ENCODE data around the gene VPS37C. TPM values are rescaled to one million over a fixed set of nuclear protein-coding genes. Genes with fewer than 3 reads are reported as not detected.

VPS37C gene
- total RNA-seq, 4 donors from 2014 or later = 19.6 to 27.6 (median 26.7) TPM

DNA sequence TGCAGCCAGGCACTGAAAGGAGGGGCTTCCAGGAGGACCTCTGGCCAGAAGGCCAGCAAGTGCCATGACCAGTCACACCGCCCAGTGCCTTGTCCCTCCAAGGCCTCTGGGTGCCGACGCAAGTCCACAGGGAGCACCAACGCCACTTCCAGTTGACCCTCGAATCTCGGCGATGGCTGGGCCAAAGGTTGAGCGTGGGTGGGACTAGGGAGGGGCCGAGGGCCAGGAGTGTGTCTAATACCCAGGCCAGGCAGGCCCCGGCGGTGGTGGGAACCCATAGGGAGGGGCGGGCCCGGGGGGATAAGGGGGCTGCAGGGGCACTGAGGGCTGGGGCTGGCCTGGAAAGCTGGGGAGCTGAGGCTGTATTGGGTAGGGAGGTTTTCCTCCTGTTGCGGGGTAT lies 29.6 kb downstream of the VPS37C start:
- intact Hi-C loops (cut with DNase I; ENCODE audit: low total_unique reads) = loop anchor here (5.0 to 10.0 kb wide), 2 partner anchors 51 to 287 kb away; partner anchors contain the start of gene CCDC86
- 91% methylated on average over 7 to 12 of the region's 14 CpGs for WGBS, 2 donors
- H3K4me3 ChIP-seq (ENCODE audit: low read depth, poor library complexity, severe bottlenecking) = no peak overlapping the region
- DNase-seq (ENCODE audit: low spot score in 2 of 2) = no peak
- TF ChIP-seq, protein P1, sequence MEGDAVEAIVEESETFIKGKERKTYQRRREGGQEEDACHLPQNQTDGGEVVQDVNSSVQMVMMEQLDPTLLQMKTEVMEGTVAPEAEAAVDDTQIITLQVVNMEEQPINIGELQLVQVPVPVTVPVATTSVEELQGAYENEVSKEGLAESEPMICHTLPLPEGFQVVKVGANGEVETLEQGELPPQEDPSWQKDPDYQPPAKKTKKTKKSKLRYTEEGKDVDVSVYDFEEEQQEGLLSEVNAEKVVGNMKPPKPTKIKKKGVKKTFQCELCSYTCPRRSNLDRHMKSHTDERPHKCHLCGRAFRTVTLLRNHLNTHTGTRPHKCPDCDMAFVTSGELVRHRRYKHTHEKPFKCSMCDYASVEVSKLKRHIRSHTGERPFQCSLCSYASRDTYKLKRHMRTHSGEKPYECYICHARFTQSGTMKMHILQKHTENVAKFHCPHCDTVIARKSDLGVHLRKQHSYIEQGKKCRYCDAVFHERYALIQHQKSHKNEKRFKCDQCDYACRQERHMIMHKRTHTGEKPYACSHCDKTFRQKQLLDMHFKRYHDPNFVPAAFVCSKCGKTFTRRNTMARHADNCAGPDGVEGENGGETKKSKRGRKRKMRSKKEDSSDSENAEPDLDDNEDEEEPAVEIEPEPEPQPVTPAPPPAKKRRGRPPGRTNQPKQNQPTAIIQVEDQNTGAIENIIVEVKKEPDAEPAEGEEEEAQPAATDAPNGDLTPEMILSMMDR (IDR thresholded peaks at IDR 0.05) = no peak

DNA sequence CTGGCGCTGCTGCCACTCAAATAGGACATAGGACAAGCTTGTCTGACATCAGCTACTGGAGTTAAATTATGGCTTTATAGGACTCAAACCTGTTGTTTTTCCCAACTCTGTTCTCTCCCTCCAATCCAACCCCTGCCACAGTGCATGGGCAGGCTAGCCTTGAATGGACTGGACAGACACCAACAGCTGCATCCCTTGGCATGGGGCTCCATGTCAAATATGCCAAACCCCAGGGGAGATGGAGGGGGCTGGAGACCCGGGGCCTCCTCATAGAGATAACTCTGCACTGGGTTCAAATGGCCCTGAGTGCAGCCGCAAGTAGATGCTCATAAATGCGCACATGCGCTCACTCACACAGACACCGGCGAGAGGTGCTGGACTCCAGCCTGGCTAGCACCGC lies 30.0 kb downstream of the VPS37C start:
- H3K4me3 ChIP-seq (ENCODE audit: low read depth, poor library complexity, severe bottlenecking) = no peak overlapping the region
- WGBS, 2 donors = 92 to 93% methylated on average over 7 to 8 of the region's 8 CpGs
- intact Hi-C loops (cut with DNase I; ENCODE audit: low total_unique reads) = loop anchor here (5.0 to 10.0 kb wide), 2 partner anchors 51 to 286 kb away; partner anchors contain the start of gene CCDC86
- no peak for DNase-seq (ENCODE audit: low spot score in 2 of 2)
- TF ChIP-seq, protein P1 (IDR thresholded peaks at IDR 0.05) = no peak
- no peak for TF ChIP-seq POLR2A (IDR thresholded peaks at IDR 0.05)

DNA sequence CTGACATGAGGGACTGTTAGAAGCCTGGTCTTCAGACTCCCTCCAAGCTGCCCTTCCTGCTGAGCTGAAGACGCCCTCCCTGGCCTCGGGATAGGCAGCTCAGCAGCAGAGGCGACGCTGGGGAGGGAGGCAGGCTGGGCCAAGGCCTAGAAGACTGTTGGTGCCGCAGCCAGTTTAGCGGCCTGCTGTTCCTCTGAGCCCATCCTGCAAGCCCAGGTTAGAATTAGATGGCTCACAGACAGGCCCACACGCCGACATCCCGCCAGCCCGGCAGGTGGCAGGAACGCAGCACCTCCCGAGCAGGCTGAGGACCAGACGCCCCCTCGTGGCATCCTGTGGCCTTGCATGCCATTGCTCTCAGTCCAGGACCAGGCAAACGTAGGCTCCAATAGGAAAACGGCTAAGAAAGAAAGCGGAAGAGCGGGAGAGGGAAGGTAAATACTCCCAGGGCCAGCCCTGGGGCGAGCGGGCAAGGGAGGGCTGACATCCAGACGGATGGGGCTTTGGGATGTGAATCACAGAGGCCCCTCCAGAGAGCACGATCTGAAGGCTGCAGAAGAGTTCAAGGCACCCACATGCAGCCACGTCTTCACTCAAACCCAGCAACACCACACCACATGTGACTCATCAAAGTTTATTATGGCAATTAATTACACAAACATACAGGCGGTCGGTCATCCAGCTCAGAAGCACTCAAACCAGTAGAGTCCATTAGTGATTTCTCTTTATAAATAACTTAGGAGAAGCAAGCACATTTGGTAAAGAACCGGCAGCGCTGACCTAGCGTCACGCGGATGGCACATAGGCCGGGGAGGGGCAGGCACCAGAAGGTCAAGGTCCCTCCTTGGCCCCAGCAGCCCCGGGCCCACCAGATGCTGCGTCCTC lies 31.3 kb downstream of the VPS37C start:
- TF ChIP-seq, protein P1 (IDR thresholded peaks at IDR 0.05) = peak in 1 of 3 donors; percentile 98
- no peak for TF ChIP-seq POLR2A (IDR thresholded peaks at IDR 0.05)
- peak; percentile 80 to 97 for DNase-seq (ENCODE audit: low spot score in 2 of 2)
- intact Hi-C loops (cut with DNase I; ENCODE audit: low total_unique reads) = loop anchor here (5.0 to 10.0 kb wide), 2 partner anchors 52 to 285 kb away; partner anchors contain the start of gene CCDC86
- H3K4me3 ChIP-seq (ENCODE audit: low read depth, poor library complexity, severe bottlenecking) = no peak overlapping the region
- 26 to 36% methylated on average over 28 to 29 of the region's 33 CpGs for WGBS, 2 donors

DNA sequence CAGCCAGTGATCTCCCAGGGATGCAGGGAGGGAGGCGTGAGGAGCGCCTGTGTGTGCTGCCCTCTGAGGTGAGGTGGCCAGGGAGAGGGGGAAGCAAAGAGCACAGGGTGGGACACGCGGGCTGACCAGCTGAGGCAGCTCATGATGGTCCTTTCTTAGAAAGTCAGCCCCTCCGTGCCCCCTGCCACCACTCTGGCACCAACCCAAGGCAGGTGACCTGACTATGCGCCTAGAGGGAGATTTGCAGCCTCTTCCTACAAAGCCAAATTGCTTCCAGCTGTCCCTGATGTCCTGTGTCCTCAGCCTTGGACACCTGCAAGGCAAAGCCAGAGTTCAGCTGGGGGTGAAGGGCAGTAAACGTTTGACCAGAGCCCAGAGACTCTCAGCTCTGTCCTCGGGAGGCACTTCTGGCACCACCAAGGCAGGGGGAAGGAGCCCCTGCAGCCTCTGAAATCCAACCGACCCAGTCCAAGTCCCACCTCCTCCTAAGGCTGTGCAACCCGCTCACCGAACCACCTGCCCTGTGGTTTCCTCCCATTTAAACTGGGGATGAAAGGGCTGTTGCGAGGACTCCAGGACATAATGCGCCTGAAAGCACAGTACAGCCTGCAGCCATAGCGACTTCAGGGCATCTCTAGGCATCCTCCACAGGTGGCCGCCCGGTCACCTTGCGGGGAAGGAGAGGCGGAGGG lies 32.1 kb downstream of the VPS37C start:
- TF ChIP-seq, protein P1 (IDR thresholded peaks at IDR 0.05) = no peak
- TF ChIP-seq POLR2A (IDR thresholded peaks at IDR 0.05) = no peak
- intact Hi-C loops (cut with DNase I; ENCODE audit: low total_unique reads) = no loop called here
- no peak overlapping the region for H3K4me3 ChIP-seq (ENCODE audit: low read depth, poor library complexity, severe bottlenecking)
- no peak for DNase-seq (ENCODE audit: low spot score in 2 of 2)
- 81 to 82% methylated on average over 17 to 18 of the region's 18 CpGs for WGBS, 2 donors

DNA sequence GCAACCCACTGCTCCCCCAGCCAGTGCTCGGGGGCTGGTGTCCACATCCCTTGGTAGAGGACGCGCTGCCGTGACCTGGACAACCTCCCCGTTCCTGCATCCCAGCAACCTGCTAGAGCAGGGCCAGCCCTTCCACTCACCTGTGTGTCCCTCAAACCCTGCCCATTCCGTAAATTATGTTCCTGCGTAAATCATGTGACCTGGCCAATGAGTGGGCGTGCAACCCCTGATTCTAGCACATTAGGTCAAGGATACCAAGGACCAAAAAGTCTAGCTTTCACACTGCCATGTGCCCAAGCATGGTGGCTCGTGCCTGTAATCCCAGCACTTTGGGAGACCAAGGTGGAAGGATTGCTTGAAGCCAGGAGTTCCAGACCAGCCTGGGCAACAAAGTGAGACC lies 33.2 kb downstream of the VPS37C start:
- H3K4me3 ChIP-seq (ENCODE audit: low read depth, poor library complexity, severe bottlenecking) = no peak overlapping the region
- DNase-seq (ENCODE audit: low spot score in 2 of 2) = no peak
- 70 to 93% methylated on average over 9 of the region's 9 CpGs for WGBS, 2 donors
- no peak for TF ChIP-seq POLR2A (IDR thresholded peaks at IDR 0.05)
- TF ChIP-seq, protein P1 (IDR thresholded peaks at IDR 0.05) = no peak
- intact Hi-C loops (cut with DNase I; ENCODE audit: low total_unique reads) = no loop called here
